ENCODE measurements around the gene AOPEP. TPM values are rescaled to one million over a fixed set of nuclear protein-coding genes. Genes with fewer than 3 reads are reported as not detected.

AOPEP gene
- polyA plus RNA-seq, 2 of the 4 experiments (the other 2 are of a cell fraction), result 226 to 266 TPM

DNA sequence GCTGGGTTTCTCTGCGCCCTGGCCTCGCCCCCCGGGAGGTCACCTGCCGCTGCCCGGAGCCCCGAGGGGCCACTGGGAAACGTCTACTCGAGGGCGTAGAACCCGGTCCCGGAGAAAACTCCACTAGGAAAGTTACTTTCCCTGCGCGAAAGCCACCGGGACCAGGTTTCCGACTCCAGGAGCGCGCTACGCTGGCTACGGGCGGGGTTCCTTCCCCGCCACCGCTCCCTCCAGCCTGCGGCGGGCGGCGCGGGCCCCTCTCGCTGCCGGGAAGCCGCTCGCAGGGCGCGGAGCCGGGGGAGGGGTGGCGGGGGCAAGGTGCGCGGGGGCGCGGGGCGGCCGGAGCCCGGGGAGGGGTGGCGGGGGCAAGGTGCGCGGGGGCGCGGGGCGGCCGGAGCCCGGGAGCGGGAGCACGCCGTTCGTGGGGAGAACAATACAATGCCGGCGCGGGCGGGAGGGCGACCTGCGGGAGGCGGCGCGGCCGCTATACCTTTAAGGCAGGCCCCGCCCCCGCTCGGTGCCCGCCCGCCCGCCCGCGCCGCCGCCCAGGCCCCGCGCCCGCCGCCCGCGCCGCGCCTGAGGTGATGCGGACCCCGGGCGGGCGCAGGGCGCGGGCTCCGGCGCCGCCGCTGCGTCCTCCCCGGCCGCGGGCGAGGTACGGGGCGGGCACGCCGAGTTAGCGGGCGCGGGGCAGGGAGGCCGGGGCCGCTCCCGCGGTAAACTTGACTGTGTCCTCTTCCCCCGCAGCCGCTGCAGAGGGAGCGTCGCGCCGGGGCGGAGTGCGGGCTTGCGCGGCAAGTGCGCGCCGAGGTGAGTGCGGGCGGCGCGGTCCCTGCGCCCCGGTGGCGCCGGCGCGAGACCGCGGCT is 278.1 kb downstream of the AOPEP start (continued):
- no peak for TF ChIP-seq JUNB (IDR thresholded peaks at IDR 0.05)
- no peak for TF ChIP-seq ZC3H11A (IDR thresholded peaks at IDR 0.05)
- no peak for TF ChIP-seq RCOR1 (IDR thresholded peaks at IDR 0.05; ENCODE audit: low read depth, low read length)
- TF ChIP-seq, protein P1, sequence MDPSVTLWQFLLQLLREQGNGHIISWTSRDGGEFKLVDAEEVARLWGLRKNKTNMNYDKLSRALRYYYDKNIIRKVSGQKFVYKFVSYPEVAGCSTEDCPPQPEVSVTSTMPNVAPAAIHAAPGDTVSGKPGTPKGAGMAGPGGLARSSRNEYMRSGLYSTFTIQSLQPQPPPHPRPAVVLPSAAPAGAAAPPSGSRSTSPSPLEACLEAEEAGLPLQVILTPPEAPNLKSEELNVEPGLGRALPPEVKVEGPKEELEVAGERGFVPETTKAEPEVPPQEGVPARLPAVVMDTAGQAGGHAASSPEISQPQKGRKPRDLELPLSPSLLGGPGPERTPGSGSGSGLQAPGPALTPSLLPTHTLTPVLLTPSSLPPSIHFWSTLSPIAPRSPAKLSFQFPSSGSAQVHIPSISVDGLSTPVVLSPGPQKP (IDR thresholded peaks at IDR 0.05; ENCODE audit: low read depth, low read length), result no peak
- TF ChIP-seq NPAS2 (CRISPR knock-in tag; IDR thresholded peaks at IDR 0.05; ENCODE audit: borderline replicate concordance), result no peak
- no peak for TF ChIP-seq EHF (CRISPR knock-in tag; IDR thresholded peaks at IDR 0.05)
- no peak for TF ChIP-seq RARB (CRISPR knock-in tag; IDR thresholded peaks at IDR 0.05)
- no peak for TF ChIP-seq MAZ (IDR thresholded peaks at IDR 0.05; ENCODE audit: borderline replicate concordance, low read depth, low read length)
- TF ChIP-seq JUN (IDR thresholded peaks at IDR 0.05), result peak; percentile 68 to 97; a peak in 4 of 5 replicates
- no peak for TF ChIP-seq ZFP36 (IDR thresholded peaks at IDR 0.05; ENCODE audit: borderline replicate concordance, partially characterized antibody)
- TF ChIP-seq PHF8 (IDR thresholded peaks at IDR 0.05; ENCODE audit: borderline replicate concordance, low read depth), result no peak
- TF ChIP-seq POLR2A (IDR thresholded peaks at IDR 0.05; ENCODE audit: low read length), result peak; percentile 38; the same call in 1 of the 2 replicates
- TF ChIP-seq NR3C1 (IDR thresholded peaks at IDR 0.05), result no peak
- TF ChIP-seq, protein P2, sequence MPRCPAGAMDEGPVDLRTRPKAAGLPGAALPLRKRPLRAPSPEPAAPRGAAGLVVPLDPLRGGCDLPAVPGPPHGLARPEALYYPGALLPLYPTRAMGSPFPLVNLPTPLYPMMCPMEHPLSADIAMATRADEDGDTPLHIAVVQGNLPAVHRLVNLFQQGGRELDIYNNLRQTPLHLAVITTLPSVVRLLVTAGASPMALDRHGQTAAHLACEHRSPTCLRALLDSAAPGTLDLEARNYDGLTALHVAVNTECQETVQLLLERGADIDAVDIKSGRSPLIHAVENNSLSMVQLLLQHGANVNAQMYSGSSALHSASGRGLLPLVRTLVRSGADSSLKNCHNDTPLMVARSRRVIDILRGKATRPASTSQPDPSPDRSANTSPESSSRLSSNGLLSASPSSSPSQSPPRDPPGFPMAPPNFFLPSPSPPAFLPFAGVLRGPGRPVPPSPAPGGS (IDR thresholded peaks at IDR 0.05), result peak; percentile 53; the same call in 1 of the 3 replicates

DNA sequence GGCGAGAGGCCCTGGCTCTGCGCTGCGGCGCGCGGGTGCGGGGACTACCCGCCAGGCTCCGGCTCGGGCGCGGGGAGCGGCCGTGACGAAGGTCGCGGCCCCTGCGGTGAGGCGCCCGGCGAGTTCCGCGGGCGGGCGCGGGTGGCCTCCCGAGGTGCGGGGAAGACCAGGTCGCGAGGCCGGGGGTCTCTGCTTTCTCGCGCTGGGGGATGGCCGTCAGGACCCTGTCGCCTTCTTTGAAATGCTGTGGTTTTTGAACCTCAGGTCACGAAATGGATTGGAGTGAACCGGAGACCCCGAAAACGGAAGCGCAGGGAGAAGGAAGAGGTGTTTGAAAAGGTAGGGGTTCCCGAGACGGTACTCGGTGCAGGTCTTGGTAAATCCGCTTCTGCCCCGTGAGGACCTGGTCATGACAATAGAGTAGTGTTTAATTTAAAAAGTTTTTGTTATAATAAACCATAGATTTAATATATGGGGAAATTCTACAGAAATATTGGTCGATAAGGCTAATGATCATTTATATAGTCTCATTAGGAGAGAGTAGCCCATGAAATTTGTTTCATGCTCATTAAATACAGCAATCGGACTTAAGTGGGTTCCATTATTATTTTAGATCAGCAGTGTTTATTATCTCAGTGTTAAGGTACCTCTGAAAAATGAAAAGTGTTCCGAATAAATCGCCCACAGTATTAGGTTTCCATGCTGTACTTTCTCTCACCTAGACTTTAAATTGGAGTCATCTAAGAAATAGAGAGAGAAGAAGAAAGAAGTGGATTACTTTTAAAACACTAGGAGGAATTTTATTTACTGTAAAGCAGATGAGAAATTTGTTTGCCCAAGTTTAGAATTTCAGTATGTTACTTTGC is 279.0 kb downstream of the AOPEP start:
- ATAC-seq (no peak; a peak in 1 of 6 replicates), FAIRE-seq (no peak), DNase-seq (ENCODE audit: low read depth in 1 of 2, low spot score in 1 of 2) (peak in 1 of 2 experiments; percentile 68)
- TF ChIP-seq HOXB13 (CRISPR knock-in tag; IDR thresholded peaks at IDR 0.05; ENCODE audit: low read depth) (no peak), ZNF302 (CRISPR knock-in tag; IDR thresholded peaks at IDR 0.05) (no peak), HOXA7 (CRISPR knock-in tag; IDR thresholded peaks at IDR 0.05) (no peak), RFX5 (IDR thresholded peaks at IDR 0.05) (no peak), FOSB (CRISPR knock-in tag; IDR thresholded peaks at IDR 0.05) (0 out of 2 replicates have a peak, but pooled peaks have one; percentile 44), TP53 (CRISPR knock-in tag; IDR thresholded peaks at IDR 0.05) (no peak), TFCP2L1 (CRISPR knock-in tag; IDR thresholded peaks at IDR 0.05) (0 out of 2 replicates have a peak, but pooled peaks have one; percentile 71), JUN (IDR thresholded peaks at IDR 0.05) (peak in 1 of 2 experiments; percentile 5; a peak in 1 of 5 replicates)
- TF ChIP-seq, protein P2 (IDR thresholded peaks at IDR 0.05), result no peak
- TF ChIP-seq, protein P3, sequence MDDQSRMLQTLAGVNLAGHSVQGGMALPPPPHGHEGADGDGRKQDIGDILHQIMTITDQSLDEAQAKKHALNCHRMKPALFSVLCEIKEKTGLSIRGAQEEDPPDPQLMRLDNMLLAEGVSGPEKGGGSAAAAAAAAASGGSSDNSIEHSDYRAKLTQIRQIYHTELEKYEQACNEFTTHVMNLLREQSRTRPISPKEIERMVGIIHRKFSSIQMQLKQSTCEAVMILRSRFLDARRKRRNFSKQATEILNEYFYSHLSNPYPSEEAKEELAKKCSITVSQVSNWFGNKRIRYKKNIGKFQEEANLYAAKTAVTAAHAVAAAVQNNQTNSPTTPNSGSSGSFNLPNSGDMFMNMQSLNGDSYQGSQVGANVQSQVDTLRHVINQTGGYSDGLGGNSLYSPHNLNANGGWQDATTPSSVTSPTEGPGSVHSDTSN (IDR thresholded peaks at IDR 0.05), result 0 out of 2 replicates have a peak, but pooled peaks have one; percentile 26
- TF ChIP-seq, protein P4, sequence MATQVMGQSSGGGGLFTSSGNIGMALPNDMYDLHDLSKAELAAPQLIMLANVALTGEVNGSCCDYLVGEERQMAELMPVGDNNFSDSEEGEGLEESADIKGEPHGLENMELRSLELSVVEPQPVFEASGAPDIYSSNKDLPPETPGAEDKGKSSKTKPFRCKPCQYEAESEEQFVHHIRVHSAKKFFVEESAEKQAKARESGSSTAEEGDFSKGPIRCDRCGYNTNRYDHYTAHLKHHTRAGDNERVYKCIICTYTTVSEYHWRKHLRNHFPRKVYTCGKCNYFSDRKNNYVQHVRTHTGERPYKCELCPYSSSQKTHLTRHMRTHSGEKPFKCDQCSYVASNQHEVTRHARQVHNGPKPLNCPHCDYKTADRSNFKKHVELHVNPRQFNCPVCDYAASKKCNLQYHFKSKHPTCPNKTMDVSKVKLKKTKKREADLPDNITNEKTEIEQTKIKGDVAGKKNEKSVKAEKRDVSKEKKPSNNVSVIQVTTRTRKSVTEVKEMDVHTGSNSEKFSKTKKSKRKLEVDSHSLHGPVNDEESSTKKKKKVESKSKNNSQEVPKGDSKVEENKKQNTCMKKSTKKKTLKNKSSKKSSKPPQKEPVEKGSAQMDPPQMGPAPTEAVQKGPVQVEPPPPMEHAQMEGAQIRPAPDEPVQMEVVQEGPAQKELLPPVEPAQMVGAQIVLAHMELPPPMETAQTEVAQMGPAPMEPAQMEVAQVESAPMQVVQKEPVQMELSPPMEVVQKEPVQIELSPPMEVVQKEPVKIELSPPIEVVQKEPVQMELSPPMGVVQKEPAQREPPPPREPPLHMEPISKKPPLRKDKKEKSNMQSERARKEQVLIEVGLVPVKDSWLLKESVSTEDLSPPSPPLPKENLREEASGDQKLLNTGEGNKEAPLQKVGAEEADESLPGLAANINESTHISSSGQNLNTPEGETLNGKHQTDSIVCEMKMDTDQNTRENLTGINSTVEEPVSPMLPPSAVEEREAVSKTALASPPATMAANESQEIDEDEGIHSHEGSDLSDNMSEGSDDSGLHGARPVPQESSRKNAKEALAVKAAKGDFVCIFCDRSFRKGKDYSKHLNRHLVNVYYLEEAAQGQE (IDR thresholded peaks at IDR 0.05), result no peak
- TF ChIP-seq, protein P5, sequence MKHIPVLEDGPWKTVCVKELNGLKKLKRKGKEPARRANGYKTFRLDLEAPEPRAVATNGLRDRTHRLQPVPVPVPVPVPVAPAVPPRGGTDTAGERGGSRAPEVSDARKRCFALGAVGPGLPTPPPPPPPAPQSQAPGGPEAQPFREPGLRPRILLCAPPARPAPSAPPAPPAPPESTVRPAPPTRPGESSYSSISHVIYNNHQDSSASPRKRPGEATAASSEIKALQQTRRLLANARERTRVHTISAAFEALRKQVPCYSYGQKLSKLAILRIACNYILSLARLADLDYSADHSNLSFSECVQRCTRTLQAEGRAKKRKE (CRISPR knock-in tag; IDR thresholded peaks at IDR 0.05; ENCODE audit: low read depth), result 0 out of 2 replicates have a peak, but pooled peaks have one; percentile 48
- under 1% methylated on average over 15 of the region's 49 CpGs for WGBS (ENCODE audit: missing lambda C conversion rate)
- peak overlapping the region; percentile 87 for H3K4me3 ChIP-seq
- peak overlapping the region; percentile 99 to 100 for H3K27ac ChIP-seq
- CTCF ChIA-PET, result interaction anchor here (1.4 to 2.7 kb wide), 4 partner anchors 15 to 324 kb away, joined by 4 to 16 read pairs (median 7); no protein-coding TSS in a partner anchor
- POLR2A ChIA-PET, result interaction anchor here (0.7 to 5.7 kb wide), 9 partner anchors 11 to 312 kb away, joined by 3 to 93 read pairs (median 4); no protein-coding TSS in a partner anchor
- H3K4me2 ChIP-seq, result peak overlapping the region; percentile 98
- peaks cover 48% of the 10 kb centered on the region for H3K4me1 ChIP-seq
- no peaks in the 10 kb centered on the region for H3K9me3 ChIP-seq
